ENCODE measurements around the gene DUOXA1. TPM values are rescaled to one million over a fixed set of nuclear protein-coding genes. Genes with fewer than 3 reads are reported as not detected.

The DUOXA1 gene
- total RNA-seq (2021; fragmentation: NEBNext Ultra II Directional; extraction: Animal tissue kit (Norgen Biotek cat#: 25700)): under 1 TPM in 3 of 6 experiments, not detected in 3; 0.09 to 0.31 (median 0.16) TPM
- long read RNA-seq: 0 reads

- TF ChIP-seq CTCF (IDR thresholded peaks at IDR 0.05): no peak
- Mint-ChIP-seq H3K4me1 (ENCODE audit: low read depth) (no peaks in the 10 kb centered on the region), H3K9me3 (no peaks in the 10 kb centered on the region), H3K4me3 (no peak within 1 kb of the TSS), H3K36me3 (ENCODE audit: low read depth) (no peaks in the 10 kb centered on the region), H3K27me3 (ENCODE audit: insufficient read depth) (peaks cover 46% of the 10 kb centered on the region), H3K27ac (no peak within 1 kb of the TSS)
- DNase-seq: no peak
These were observed at the start of gene DUOXA1, which contains the start of gene DUOX1 for GRCh38 chr15:45129651-45130129. Gene DUOXA1 (minus strand): TSS chr15:45129879. CDS start chr15:45123014, 6,865 bp downstream. Gene DUOX1 (plus strand): TSS chr15:45129994. CDS start chr15:45131967, 1,973 bp downstream.

GRCh38 chr15:45177285-45177684 lies 47.6 kb upstream of the DUOXA1 start:
- no peak overlapping the region for H3K4me3 Mint-ChIP-seq
- TF ChIP-seq CTCF (IDR thresholded peaks at IDR 0.05): no peak
- no peak for DNase-seq
- no peak overlapping the region for H3K27ac Mint-ChIP-seq
- no peaks in the 10 kb centered on the region for H3K36me3 Mint-ChIP-seq (ENCODE audit: low read depth)
- no peaks in the 10 kb centered on the region for H3K9me3 Mint-ChIP-seq
- peaks cover 21% of the 10 kb centered on the region for H3K27me3 Mint-ChIP-seq (ENCODE audit: insufficient read depth)
- H3K4me1 Mint-ChIP-seq (ENCODE audit: low read depth): no peaks in the 10 kb centered on the region

GRCh38 chr15:45174577-45174976 lies 44.9 kb upstream of the DUOXA1 start:
- no peak for TF ChIP-seq CTCF (IDR thresholded peaks at IDR 0.05)
- H3K9me3 Mint-ChIP-seq: no peaks in the 10 kb centered on the region
- H3K36me3 Mint-ChIP-seq (ENCODE audit: low read depth): no peaks in the 10 kb centered on the region
- H3K27me3 Mint-ChIP-seq (ENCODE audit: insufficient read depth): peaks cover 13% of the 10 kb centered on the region
- H3K4me3 Mint-ChIP-seq: no peak overlapping the region
- DNase-seq: no peak
- H3K27ac Mint-ChIP-seq: no peak overlapping the region
- no peaks in the 10 kb centered on the region for H3K4me1 Mint-ChIP-seq (ENCODE audit: low read depth)

GRCh38 chr15:45174069-45174468 lies 44.4 kb upstream of the DUOXA1 start:
- DNase-seq: no peak
- Mint-ChIP-seq H3K4me1 (ENCODE audit: low read depth) (no peaks in the 10 kb centered on the region), H3K27ac (no peak overlapping the region), H3K4me3 (no peak overlapping the region), H3K36me3 (ENCODE audit: low read depth) (no peaks in the 10 kb centered on the region), H3K27me3 (ENCODE audit: insufficient read depth) (peaks cover 13% of the 10 kb centered on the region), H3K9me3 (no peaks in the 10 kb centered on the region)
- no peak for TF ChIP-seq CTCF (IDR thresholded peaks at IDR 0.05)

- Mint-ChIP-seq H3K27me3 (ENCODE audit: insufficient read depth) (peaks cover 1% of the 10 kb centered on the region), H3K4me1 (ENCODE audit: low read depth) (no peaks in the 10 kb centered on the region), H3K4me3 (no peak overlapping the region), H3K9me3 (no peaks in the 10 kb centered on the region), H3K36me3 (ENCODE audit: low read depth) (no peaks in the 10 kb centered on the region), H3K27ac (no peak overlapping the region)
- DNase-seq: no peak
- TF ChIP-seq CTCF (IDR thresholded peaks at IDR 0.05): no peak
These were observed 42.2 kb upstream of the DUOXA1 start for GRCh38 chr15:45171912-45172311.
